ENCODE results near the gene TPRG1L.

DNA sequence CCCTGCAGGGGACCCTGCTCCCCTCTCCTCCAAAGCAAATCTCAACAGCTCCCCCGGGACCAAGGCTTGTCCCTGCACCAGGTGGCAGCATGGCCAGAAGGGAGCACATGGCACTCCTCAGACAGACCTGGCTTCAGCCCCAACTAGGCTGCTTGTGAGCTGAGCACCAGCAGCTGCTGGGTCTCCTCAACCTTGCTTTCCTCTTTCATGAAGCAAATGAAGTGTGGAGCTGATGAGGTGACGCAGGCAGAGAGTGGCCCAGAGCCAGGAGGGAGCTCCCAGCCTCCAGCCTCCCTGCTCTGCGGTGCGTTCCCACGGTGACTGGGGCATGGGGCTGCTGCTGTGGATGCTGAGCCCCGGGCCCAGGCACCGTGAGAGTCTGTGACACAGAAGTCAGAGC lies 47.5 kb upstream of the TPRG1L start:
- TF ChIP-seq CTCF (IDR thresholded peaks at IDR 0.05 in 8 of 11, conservative IDR thresholded peaks at IDR 0.05 in 3 of 11) (no peak), POLR2A (IDR thresholded peaks at IDR 0.05) (no peak)

Data from spleen (tissue), 7 donors.